Bone marrow (tissue), 2 donors: ENCODE data around the gene CLIP2.
"Not testable (repeated sequence)": the region's sequence is repeated elsewhere in the genome, so short reads cannot be mapped to it uniquely, and the experiment has no call there.

ENCODE experiments used
- DNase-seq, 2 donors: peaks; one replicate each; lab custom pipeline; 2025; lab: John Stamatoyannopoulos, UW

CLIP2 gene

GRCh38 chr7:74297516-74298233 is 8.5 kb downstream of the CLIP2 start:
- no peak for DNase-seq

DNA sequence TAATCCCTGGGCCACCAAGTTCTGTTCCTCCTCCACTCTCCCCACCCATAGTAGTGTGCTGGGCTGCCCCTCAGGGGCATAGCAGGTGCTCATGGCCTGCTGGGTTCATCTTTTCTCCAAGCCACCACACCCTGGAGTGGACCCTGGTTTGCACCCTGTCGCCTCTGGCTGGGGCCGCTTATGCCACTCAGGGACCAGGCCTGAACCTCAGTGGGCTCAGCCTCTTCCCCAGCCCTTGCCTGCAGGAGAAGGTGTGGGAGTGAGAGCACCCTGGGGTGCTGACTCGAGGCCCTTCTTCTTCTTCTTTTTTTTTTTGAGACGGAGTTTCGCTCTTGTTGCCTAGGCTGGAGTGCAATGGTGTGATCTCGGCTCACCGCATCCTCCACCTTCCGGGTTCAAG is 10.2 kb downstream of the CLIP2 start:
- DNase-seq, result no peak

GRCh38 chr7:74300926-74301325 is 11.7 kb downstream of the CLIP2 start:
- no peak for DNase-seq

DNA sequence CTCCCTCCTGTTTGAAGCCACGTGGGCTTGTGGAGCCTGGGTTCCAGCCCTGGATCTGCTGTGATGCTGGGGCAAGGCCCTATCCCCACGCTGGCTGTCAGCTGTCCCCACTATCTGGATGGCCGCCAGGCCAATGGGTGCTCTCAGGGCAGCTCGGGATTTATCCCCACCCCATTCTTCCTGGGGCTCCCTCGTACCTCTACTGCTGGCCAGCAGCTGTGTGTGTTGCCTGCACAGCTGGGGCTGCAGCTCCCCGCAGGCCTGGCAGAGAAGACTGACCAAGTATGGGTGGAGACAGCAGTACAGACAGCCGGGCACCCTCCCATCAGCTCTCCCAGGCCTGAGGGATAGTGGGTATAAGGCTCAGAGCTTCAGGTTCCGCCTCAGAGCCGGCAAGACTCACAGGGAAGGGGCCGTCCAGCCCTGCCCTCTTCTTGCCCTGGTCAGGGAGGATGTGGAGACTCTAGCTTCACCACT is 13.6 kb downstream of the CLIP2 start:
- DNase-seq, result no peak

- DNase-seq, result no peak
Measured at GRCh38 chr7:74304550-74304949, 15.3 kb downstream of the CLIP2 start.

GRCh38 chr7:74306004-74306729 is 17.0 kb downstream of the CLIP2 start:
- DNase-seq, result no peak

GRCh38 chr7:74306730-74307469 is 17.7 kb downstream of the CLIP2 start:
- DNase-seq, result peak in 1 of 2 donors; percentile 56

GRCh38 chr7:74307738-74308505 is 18.7 kb downstream of the CLIP2 start:
- DNase-seq, result no peak

GRCh38 chr7:74309181-74309580 is 20.0 kb downstream of the CLIP2 start:
- no peak for DNase-seq

- peak in 1 of 2 donors; percentile 81 for DNase-seq
Measured at GRCh38 chr7:74311305-74311744, 22.1 kb downstream of the CLIP2 start.

DNA sequence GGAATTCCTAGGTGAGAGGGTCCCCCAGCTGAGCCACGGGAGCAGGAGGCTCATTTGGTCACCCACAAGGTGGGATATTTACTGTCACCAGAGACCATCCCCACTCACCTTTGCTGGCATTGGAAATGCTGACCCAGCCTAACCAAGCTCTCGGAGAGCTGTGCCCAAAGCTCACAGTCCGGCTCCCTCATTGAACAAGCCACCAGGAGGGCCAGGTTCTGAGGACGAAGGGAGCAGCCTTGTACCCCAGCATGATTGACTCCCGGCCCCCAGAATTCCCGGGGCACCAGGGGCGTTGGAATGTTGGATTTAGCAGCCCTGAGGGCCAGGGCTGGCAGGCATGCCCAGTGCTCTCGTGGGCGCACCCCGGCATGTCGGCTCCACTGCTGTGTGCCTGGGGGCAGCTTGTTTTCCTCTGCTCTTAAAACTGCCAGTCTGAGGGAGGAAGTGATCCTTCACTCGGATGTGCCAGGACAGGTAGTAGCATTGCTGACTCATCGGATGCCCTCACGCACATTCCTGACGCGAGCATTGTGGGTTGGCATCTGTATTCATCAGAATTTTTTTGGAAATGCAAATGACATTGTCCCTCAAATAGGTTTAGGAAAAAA is 23.3 kb downstream of the CLIP2 start:
- DNase-seq, result peak in 1 of 2 donors; percentile 33

- not testable (repeated sequence) for DNase-seq
Measured at GRCh38 chr7:74315891-74316290, 26.7 kb downstream of the CLIP2 start.

DNA sequence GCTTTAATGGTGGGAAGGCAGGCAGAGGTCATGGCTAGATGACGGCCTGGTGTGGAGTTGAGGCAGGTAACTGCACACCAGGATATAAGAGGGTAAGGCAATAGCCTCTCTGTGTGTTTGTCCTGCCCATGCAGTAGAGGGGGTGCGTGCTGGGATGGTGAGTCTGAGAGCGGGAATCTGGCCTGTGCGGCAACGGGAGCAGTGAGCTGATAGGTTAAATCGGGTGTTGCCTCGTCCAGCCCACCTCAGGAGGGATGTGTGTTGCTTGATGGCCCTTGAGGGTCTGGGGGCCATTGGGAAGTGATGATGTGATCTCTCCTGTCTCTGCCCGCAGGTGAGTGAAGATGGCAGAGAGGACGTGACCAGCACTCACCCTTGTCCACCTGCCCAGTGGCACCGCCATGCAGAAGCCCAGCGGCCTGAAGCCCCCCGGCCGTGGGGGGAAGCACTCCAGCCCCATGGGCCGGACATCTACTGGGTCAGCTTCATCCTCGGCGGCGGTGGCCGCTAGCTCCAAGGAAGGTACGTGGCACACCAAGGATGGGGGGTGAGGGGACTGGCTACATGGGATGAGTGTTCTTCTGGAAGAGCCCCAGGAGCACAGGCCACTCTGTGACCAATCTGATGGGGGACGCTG is 28.1 kb downstream of the CLIP2 start:
- DNase-seq, result no peak

DNA sequence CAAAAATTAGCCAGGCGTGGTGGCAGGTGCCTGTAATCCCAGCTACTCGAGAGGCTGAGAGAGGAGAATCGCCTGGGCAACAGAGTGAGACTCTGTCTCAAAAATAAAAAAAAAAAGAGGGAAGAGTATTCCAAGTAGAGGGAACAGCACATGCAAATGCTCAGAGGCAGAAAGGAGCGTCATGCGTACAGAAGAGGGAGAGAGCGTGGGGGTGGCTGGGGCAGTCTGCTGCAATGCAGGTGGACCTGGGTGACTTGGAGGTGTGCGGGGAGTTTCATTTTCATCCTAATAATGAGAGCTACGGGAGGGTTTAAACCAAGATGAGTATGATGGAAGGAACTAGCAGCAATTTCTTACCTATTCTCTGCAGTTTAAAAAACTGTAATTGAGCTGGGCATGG is 28.8 kb downstream of the CLIP2 start:
- DNase-seq, result no peak

DNA sequence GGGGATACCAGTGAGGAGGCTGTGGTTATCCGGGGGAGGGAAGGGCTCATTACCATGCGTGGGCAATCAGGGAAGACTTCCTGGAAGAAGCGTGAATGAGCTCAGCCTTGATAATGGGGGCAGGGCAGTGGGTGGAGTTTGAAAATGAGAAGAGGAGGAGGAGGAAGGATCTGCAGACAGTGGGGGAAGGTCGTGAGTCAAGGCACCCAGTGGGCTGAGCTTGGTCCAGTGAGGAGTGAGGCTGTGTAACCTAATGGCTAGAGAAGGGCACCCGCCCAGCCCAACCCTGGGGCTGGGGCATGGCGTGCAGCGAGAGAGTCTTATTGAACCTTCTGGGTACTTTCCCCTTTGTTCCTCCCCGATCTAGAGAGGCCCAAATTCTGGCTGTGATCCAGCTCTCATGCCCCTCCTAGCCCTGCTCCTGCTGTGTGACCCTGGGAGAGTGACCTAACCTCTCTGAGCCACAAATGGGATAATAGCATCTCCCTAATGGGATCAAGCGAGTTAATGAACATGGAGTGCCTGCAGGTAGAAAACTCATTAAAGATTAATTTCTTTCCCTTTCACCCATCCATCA is 31.5 kb downstream of the CLIP2 start:
- DNase-seq, result no peak

DNA sequence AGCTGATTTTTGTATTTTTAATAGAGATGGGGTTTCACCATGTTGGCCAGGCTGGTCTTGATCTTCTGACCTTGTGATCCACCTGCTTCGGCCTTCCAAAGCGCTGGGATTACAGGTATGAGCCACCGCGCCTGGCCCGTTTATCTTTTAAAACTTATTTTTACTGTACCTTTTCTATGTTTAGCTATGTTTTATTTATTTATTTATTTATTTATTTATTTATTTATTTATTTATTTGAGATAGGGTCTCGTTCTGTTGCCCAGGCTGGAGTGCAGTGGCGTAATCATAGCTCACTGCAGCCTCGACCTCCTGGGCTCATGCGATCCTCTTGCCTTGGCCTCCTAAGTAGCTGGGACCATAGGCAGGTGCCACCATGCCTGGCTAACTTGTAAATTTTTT is 33.7 kb downstream of the CLIP2 start:
- not testable (repeated sequence) for DNase-seq

DNA sequence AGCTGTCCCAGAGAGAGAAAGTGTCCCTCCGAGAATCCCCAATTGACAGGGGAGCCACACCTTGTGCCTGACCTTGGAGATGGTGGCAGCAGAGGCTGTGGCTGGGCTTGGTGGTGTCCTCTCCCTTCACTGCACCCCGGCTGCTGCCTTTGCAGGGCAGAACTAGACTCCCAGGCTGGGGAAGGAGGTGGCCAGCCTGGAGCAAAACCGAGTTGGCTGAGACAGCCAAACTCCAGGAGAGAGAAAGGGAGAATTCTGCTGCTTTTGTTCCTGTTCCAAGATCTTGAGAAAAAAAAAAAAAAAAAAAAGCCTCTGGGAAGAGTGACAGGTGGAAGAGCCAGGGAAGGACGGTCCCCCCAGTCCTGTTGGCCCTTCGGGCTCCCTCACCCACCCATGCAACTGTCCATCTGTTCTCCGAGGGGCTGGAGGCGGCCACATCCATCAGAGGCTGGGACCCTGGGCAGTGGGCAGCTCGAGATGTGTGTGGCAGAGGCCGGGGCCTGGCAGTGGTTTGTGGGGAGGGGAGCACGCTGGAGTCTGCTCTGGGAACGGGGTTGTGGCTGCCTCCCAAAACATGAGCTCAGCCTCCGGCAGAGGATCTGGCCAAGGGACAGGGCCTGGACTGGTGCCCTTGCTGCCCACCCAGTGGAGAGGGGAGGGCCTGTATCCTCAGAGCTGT is 35.5 kb downstream of the CLIP2 start:
- no peak for DNase-seq

- DNase-seq, result no peak
Measured at GRCh38 chr7:74325210-74325565, 36.0 kb downstream of the CLIP2 start.

DNA sequence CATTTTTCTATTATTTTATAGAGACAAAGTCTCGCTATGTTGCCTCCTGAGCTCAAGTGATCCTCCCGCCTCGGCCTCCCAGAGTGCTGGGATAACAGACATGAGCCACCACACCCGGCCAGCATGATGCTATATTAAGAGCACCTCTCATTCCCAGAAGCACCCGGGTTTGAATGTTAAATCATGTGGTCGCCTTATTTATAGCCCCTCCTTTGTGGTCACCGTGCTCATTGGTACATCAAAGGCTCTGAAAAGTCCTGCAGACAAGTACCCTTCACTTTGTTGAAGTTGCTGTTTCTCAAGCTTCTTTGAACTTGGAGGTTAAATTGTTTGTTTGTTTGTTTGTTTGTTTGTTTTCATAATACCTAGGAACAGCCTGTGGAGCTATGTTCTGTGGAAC is 40.0 kb downstream of the CLIP2 start:
- DNase-seq, result no peak
